LNCaP clone FGC (cell line): ENCODE measurements around the gene ELK3.

Experiments used
- DNase-seq: peaks from one replicate; pipeline ENCODE4 v3.0.0-alpha.2; 2011; ENCODE audit warnings: low read depth
- H3K4me3 ChIP-seq: 2 replicates; pipeline ENCODE4 v1.5.1; 2011; ENCODE audit warnings: mild to moderate bottlenecking, low read depth, low read length, control low read depth
- TF ChIP-seq, protein P1 (sequence below): IDR thresholded peaks from 2 replicates; pipeline ENCODE4 v1.5.1; 2012; ENCODE audit warnings: mild to moderate bottlenecking; ENCODE audit not compliant: control insufficient read depth, insufficient read depth; ENCODE audit errors: extremely low read depth

Gene ELK3

DNA sequence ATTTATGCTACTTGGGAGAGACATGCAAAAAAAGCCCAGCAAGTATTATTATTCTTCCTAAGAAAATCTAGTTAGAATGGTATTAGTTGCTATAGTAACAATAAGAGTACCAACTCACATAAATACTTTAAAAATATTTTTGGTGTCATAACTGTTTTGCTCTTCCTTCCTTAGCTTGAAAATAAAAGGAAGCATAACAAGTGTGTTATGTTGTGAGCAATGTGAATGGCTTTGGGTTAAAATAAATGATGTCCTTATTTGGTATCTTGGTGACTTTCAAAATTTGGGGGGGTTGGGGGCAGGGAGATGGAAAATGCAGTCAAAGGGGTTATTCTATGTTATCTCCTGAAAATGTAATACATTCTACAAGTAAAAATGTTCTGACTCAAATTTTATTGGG lies 91.0 kb downstream of the ELK3 start:
- no peak overlapping the region for H3K4me3 ChIP-seq
- no peak for DNase-seq
- TF ChIP-seq, protein P1, sequence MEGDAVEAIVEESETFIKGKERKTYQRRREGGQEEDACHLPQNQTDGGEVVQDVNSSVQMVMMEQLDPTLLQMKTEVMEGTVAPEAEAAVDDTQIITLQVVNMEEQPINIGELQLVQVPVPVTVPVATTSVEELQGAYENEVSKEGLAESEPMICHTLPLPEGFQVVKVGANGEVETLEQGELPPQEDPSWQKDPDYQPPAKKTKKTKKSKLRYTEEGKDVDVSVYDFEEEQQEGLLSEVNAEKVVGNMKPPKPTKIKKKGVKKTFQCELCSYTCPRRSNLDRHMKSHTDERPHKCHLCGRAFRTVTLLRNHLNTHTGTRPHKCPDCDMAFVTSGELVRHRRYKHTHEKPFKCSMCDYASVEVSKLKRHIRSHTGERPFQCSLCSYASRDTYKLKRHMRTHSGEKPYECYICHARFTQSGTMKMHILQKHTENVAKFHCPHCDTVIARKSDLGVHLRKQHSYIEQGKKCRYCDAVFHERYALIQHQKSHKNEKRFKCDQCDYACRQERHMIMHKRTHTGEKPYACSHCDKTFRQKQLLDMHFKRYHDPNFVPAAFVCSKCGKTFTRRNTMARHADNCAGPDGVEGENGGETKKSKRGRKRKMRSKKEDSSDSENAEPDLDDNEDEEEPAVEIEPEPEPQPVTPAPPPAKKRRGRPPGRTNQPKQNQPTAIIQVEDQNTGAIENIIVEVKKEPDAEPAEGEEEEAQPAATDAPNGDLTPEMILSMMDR = no peak

DNA sequence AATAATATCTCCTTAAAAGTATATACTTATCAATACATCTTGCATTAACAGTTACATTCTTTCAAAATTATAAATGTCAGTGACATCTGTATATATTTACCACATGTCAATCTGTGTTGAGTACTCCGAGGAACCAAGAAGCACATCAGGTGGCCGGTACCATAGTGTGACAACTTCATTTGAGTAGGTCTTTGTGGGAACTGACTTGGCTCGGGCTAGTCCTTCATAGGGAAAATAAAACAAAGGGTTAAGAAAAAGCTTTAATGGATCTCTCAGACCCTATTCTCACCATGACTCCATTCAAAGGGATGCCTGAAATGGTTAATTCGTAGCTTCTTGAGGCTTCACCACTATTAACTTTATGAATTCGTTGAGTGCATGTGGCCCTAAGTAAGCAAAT lies 94.9 kb downstream of the ELK3 start:
- TF ChIP-seq, protein P1 = no peak
- H3K4me3 ChIP-seq = no peak overlapping the region
- no peak for DNase-seq

DNA sequence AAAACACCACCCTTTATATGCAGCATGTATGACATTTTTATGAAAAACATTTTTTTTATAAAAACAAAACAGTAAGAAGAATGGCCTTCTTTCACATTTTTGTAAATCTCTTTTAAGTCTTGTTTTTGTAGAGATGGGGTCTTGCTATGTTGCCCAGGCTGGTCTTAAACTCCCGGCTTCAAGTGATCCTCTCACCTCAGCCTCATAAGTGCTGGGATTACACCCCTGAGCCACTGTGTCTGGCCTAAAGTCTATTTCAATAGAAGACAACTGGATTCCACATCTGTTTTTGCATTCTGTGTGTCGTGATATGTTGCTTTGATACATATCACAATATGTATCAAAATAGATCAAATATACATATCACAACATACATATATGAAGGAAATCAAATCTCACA lies 98.9 kb downstream of the ELK3 start:
- no peak overlapping the region for H3K4me3 ChIP-seq
- TF ChIP-seq, protein P1 = no peak
- no peak for DNase-seq

DNA sequence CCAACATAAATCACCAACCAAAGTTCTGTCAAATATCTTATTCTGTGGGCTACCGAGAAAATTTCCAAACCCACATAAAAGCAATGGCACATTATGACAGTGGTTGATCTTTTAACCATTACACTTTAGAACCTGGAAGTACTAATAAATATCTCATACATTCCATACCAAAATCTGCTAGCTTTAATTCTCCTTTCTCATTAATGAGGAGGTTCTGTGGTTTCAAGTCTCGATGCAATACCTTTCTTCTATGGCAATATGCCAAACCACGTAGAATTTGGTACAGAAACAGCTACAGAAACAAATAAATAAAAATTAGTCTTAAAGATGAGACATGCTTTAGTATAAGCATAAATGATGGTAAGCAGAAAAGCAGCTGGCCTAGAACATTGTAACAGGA lies 100.7 kb downstream of the ELK3 start:
- no peak for DNase-seq
- TF ChIP-seq, protein P1 = no peak
- no peak overlapping the region for H3K4me3 ChIP-seq

DNA sequence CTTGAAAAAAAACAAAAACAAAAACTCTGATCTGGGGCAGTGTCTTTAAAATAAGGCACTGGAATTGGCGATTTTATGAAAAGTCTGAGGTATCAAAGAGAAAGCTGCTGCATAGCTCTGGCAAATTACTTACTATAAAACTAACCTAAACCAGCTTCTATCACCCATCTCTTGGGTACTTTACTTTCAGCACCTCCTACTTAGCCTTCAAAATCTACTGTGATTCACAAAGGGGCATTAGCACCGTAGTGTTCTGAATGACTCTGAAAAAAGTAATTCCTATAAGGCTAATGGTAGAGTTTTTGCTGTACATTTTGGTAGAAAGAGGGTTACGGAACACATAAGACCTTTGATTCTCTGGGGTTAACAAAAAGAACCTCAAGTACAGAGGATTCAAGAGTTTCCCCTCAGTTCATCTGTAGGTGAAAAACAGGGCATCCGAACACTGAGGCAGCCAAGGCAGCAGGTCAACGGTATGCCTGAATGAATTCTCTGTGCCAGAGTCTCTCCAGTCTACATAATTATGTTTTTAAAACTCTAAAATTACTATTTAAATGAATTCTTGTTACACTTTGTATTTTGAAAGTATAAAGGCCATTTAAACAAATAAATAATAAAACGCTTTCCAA lies 101.5 kb downstream of the ELK3 start:
- DNase-seq = no peak
- H3K4me3 ChIP-seq = no peak overlapping the region
- TF ChIP-seq, protein P1 = no peak

DNA sequence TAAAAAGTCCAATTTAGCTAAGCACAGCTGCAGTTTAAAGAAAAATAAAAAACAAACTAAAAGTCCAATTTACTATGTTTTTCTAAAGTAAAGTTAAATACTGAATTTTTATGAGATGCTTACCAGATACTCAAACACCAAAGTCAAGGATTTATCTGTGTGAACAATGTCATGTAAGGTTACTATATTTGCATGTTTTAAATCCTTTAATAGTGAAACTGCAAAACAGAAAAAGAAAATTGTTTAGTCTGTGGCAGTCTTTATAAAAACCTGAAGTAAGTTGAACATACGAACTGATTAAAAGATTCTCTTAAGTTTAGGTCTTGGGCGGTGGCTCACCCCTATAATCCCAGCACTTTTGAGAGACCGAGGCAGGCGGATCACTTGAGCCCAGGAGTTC lies 103.3 kb downstream of the ELK3 start:
- TF ChIP-seq, protein P1 = no peak
- no peak for DNase-seq
- H3K4me3 ChIP-seq = no peak overlapping the region

DNA sequence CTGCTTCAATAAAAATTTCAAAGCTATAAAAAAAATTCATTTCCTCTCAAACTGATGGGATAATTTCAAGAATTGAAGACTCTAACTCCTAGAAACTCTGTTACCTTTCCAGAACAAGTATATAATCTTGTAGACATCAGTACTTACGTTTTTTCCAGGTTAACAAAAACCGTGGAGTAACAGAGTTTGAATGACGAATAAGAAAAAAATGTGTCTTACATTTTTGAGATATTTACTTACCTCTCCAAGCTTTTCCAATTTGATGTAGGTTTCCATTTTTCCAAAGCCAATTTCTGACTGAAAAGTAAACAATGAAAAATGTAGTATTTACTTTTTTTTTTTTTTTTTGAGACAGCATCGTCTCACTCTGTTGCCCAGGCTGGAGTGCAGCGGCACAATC lies 105.9 kb downstream of the ELK3 start:
- TF ChIP-seq, protein P1 = no peak
- no peak for DNase-seq
- H3K4me3 ChIP-seq = no peak overlapping the region
